IMR-90 (cell line): Measurements from ENCODE around the gene DUOX1. TPM values are rescaled to one million over a fixed set of nuclear protein-coding genes. Genes with fewer than 3 reads are reported as not detected.

Experiments used
- ATAC-seq: fragments of 200-7000 bp; cut with Tn5 transposase; 2 replicates; pipeline ENCODE4 v1.9.1; 2020; ENCODE audit warnings: low read depth, mild to moderate bottlenecking, moderate library complexity
- BruUV-seq: library from RNA; stranded (reverse); fragments of 400-500 nt; replicated peaks from 2 replicates; lab custom pipeline; 2021; lab: Mats Ljungman, UMichigan
- CTCF ChIA-PET: fragments of 300-600 bp; formaldehyde crosslinking; extraction: SDS; loops from one replicate; lab custom pipeline; 2021; ENCODE audit warnings: antibody characterized with exemption; lab: Yijun Ruan, JAX
- POLR2A ChIA-PET: fragments of 300-600 bp; sonication (Branson Sonifier 250); formaldehyde crosslinking; loops from one replicate; lab custom pipeline; 2022; ENCODE audit warnings: antibody characterized with exemption; ENCODE audit not compliant: unreplicated experiment; lab: Charles Lee
- DNase-seq: peaks from one replicate; pipeline ENCODE4 v3.0.0; 2013
- H2AFZ ChIP-seq: replicated peaks from 2 replicates; pipeline ENCODE3; 2013; ENCODE audit warnings: low read length, mild to moderate bottlenecking; ENCODE audit not compliant: poor library complexity
- H2AK5ac ChIP-seq: 2 replicates; pipeline ENCODE4 v1.6.1; 2013; ENCODE audit warnings: low read depth, low read length, inconsistent platforms
- H2AK9ac ChIP-seq: replicated peaks from 2 replicates; pipeline ENCODE3; 2013; ENCODE audit warnings: mild to moderate bottlenecking, low read depth, low read length, moderate library complexity; ENCODE audit not compliant: poor library complexity
- H2BK120ac ChIP-seq: 2 replicates; pipeline ENCODE4 v1.6.1; 2013; ENCODE audit warnings: low read depth, low read length, inconsistent platforms
- H2BK15ac ChIP-seq: 3 replicates; pipeline ENCODE4 v1.6.1; 2013; ENCODE audit warnings: low read depth, low read length, inconsistent platforms
- H2BK20ac ChIP-seq: 2 replicates; pipeline ENCODE4 v1.6.1; 2013; ENCODE audit warnings: low read depth, mild to moderate bottlenecking, inconsistent platforms, low read length, moderate library complexity
- H2BK5ac ChIP-seq: 2 replicates; pipeline ENCODE4 v1.6.1; 2013; ENCODE audit warnings: mild to moderate bottlenecking, low read depth, low read length, inconsistent platforms; ENCODE audit not compliant: poor library complexity, severe bottlenecking
- H3K14ac ChIP-seq: replicated peaks from 2 replicates; pipeline ENCODE4 v1.6.1; 2013; ENCODE audit warnings: low read depth, low read length, inconsistent platforms
- H3K18ac ChIP-seq: 2 replicates; pipeline ENCODE4 v1.6.1; 2013; ENCODE audit warnings: low read depth, low read length, control low read depth
- H3K23ac ChIP-seq: 2 replicates; pipeline ENCODE4 v1.6.1; 2013; ENCODE audit warnings: low read depth, low read length, inconsistent platforms
- H3K27ac ChIP-seq: 2 replicates; pipeline ENCODE4 v1.5.1; 2013; ENCODE audit warnings: mild to moderate bottlenecking, control low read depth, low read length; ENCODE audit not compliant: insufficient read depth
- H3K27me3 ChIP-seq: 2 replicates; pipeline ENCODE4 v1.6.1; 2013; ENCODE audit warnings: low read length; ENCODE audit not compliant: control insufficient read depth, insufficient read depth
- H3K36me3 ChIP-seq: 2 replicates; pipeline ENCODE4 v1.6.1; 2013; ENCODE audit warnings: low read length, mixed read lengths; ENCODE audit not compliant: control insufficient read depth, insufficient read depth
- H3K4ac ChIP-seq: 2 replicates; pipeline ENCODE4 v1.6.1; 2013; ENCODE audit warnings: low read depth, low read length, inconsistent platforms
- H3K4me1 ChIP-seq: 2 replicates; pipeline ENCODE4 v1.6.1; 2013; ENCODE audit warnings: low read length, mixed read lengths; ENCODE audit not compliant: control insufficient read depth, insufficient read depth
- H3K4me2 ChIP-seq: 2 replicates; pipeline ENCODE4 v1.6.1; 2013; ENCODE audit warnings: low read depth, mild to moderate bottlenecking, control low read depth, low read length, moderate library complexity
- H3K4me3 ChIP-seq: 2 replicates; pipeline ENCODE4 v1.5.1; 2013; ENCODE audit warnings: low read depth, mild to moderate bottlenecking, control low read depth, low read length, moderate library complexity; ENCODE audit not compliant: insufficient read depth
- H3K56ac ChIP-seq: 2 replicates; pipeline ENCODE4 v1.6.1; 2013; ENCODE audit warnings: low read length, inconsistent platforms; ENCODE audit not compliant: insufficient read depth; ENCODE audit errors: extremely low read depth
- H3K79me1 ChIP-seq, 2 experiments: 2 replicates each; pipeline ENCODE4 v1.6.1; 2013; ENCODE audit warnings: low read length in 2 of 2, inconsistent platforms in 1 of 2, low read depth in 1 of 2
- H3K9ac ChIP-seq: 2 replicates; pipeline ENCODE4 v1.6.1; 2013; ENCODE audit warnings: low read depth, low read length, control low read depth
- H3K9me1 ChIP-seq: 2 replicates; pipeline ENCODE4 v1.6.1; 2013; ENCODE audit warnings: low read length, inconsistent platforms; ENCODE audit not compliant: insufficient read depth
- H3K9me3 ChIP-seq: 2 replicates; pipeline ENCODE4 v1.6.1; 2013; ENCODE audit warnings: low read length; ENCODE audit not compliant: control insufficient read depth, insufficient read depth
- H4K20me1 ChIP-seq: 2 replicates; pipeline ENCODE4 v1.6.1; 2013; ENCODE audit warnings: low read length, inconsistent platforms; ENCODE audit not compliant: insufficient read depth
- H4K5ac ChIP-seq: 2 replicates; pipeline ENCODE4 v1.6.1; 2013; ENCODE audit warnings: mild to moderate bottlenecking, low read depth, low read length, control low read depth
- H4K8ac ChIP-seq, 2 experiments: 2 replicates each; pipeline ENCODE4 v1.6.1; 2013; ENCODE audit warnings: low read depth in 2 of 2, low read length in 2 of 2, control low read depth in 1 of 2, inconsistent platforms in 1 of 2
- H4K91ac ChIP-seq: 2 replicates; pipeline ENCODE4 v1.6.1; 2013; ENCODE audit warnings: low read depth, low read length, inconsistent platforms; ENCODE audit not compliant: insufficient read depth
- CEBPB ChIP-seq: IDR thresholded peaks from 2 replicates; pipeline ENCODE4 v1.6.1; 2012; ENCODE audit warnings: low read depth, low read length, improper control_type of control experiment
- CHD1 ChIP-seq: IDR thresholded peaks from 2 replicates; pipeline ENCODE4 v1.6.1; 2012; ENCODE audit warnings: low read depth, low read length, improper control_type of control experiment
- MAZ ChIP-seq: IDR thresholded peaks from 2 replicates; pipeline ENCODE4 v1.6.1; 2012; ENCODE audit warnings: low read depth, mild to moderate bottlenecking, low read length, improper control_type of control experiment, moderate library complexity, borderline replicate concordance
- RAD21 ChIP-seq: IDR thresholded peaks from 2 replicates; pipeline ENCODE4 v1.6.1; 2012; ENCODE audit warnings: low read length, improper control_type of control experiment
- RCOR1 ChIP-seq: IDR thresholded peaks from 2 replicates; pipeline ENCODE4 v1.6.1; 2012; ENCODE audit warnings: mild to moderate bottlenecking, low read length, improper control_type of control experiment; ENCODE audit not compliant: insufficient replicate concordance
- WGBS, 2 experiments: methylation state at CpG; one replicate each; pipeline versions ENCODE4 v1.1.5 to v1.1.7; 2013; ENCODE audit warnings: missing lambda C conversion rate in 2 of 2; ENCODE audit not compliant: insufficient read length in 1 of 2; ENCODE audit errors: extremely low coverage in 2 of 2; 5-methylcytosine and 5-hydroxymethylcytosine counted together
- dilution Hi-C: fragments of 300-500 bp; cut with HindIII; formaldehyde crosslinking; loops from one replicate; pipeline ENCODE4 v1.14.3; 2018; ENCODE audit warnings: low sequenced_read_pairs; ENCODE audit not compliant: unreplicated experiment
- in situ Hi-C: fragments of 300-500 bp; cut with MboI; formaldehyde crosslinking; loops from 3 replicates; pipeline ENCODE4 v1.14.3; 2019; ENCODE audit warnings: low sequenced_read_pairs, inconsistent platforms, mixed read lengths
- intact Hi-C: fragments of 100-400 bp; cut with micrococcal nuclease; formaldehyde crosslinking; loops from 2 replicates; pipeline ENCODE4 v1.10.0; 2022
- polyA plus RNA-seq, 3 experiments: library from polyadenylated mRNA; depleted of rRNA; stranded (reverse); fragments of >200 nt; gene quantifications; 2 replicates each; pipeline ENCODE4 v1.2.3, GENCODE V29; 2012; ENCODE audit warnings: low replicate concordance in 1 of 3
- total RNA-seq: library from RNA; depleted of rRNA; stranded (reverse); fragments of >200 nt; gene quantifications from 2 replicates; pipeline ENCODE4 v1.2.3, GENCODE V29; 2012

DUOX1 gene
- total and polyA plus RNA-seq, 2 of the 4 experiments (the other 2 are of a cell fraction): not detected

DNA sequence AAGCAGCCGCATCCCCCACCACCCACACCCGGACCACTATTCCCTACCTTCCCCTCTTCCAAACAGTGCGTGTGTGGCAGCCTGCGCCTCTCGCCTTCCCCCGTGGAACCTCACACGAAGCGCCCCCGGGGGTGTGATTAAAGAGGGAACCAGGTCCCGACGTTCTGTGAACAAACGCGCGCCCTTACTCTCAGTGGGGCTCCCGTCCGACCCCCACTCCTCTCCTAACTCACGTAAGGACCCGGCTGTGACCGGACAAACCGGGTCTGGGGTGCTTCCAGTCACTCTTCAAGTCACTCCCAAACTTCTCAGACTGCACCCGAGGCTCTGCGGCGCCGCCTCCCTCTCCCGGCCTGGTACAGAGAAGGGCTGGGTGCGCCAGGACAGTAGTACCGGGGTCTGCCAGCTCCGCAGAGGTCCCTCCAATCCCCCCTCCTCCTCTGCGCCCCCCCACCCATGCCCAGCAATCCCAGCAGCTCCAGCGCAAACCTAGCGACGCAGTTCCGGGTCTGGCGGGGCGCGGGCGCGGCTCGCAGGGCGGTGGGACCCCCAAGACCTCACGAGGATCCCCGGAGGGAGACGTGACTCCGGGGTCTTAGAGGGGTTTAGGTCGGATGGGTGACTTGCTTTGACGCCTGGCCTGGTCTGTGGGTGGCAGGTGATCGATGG is 689 bp upstream of the DUOX1 start:
- ATAC-seq: no peak
- 0% methylated on average over 11 of the region's 47 CpGs; no CpG with 5 or more reads in 1 of the 2 experiments for WGBS, 2 experiments
- no peak overlapping the region for H3K23ac ChIP-seq

More for the DNA sequence above, 689 bp upstream of the DUOX1 start:
- ChIA-PET CTCF (no interaction called here), POLR2A (no interaction called here)
- no peak overlapping the region for H2AK5ac ChIP-seq
- no peak overlapping the region for H3K27ac ChIP-seq
- no peak overlapping the region for H2BK120ac ChIP-seq
- no peak overlapping the region for H4K5ac ChIP-seq
- TF ChIP-seq CHD1 (no peak), RAD21 (no peak), RCOR1 (no peak), MAZ (no peak), CEBPB (no peak)
- no peak overlapping the region for H4K8ac ChIP-seq
- no peak overlapping the region for H3K4me3 ChIP-seq
- H3K9me3 ChIP-seq: no peaks in the 10 kb centered on the region
- H3K9ac ChIP-seq: no peak overlapping the region
- no peaks in the 10 kb centered on the region for H4K20me1 ChIP-seq
- H3K36me3 ChIP-seq: no peaks in the 10 kb centered on the region
- no peak overlapping the region for H4K91ac ChIP-seq
- in situ Hi-C loops: no loop called here
- peaks cover 79% of the 10 kb centered on the region for H3K27me3 ChIP-seq
- H3K18ac ChIP-seq: no peak overlapping the region
- intact Hi-C loops: no loop called here
- no peak overlapping the region for H2BK15ac ChIP-seq
- dilution Hi-C loops: no loop called here
- H2AK9ac ChIP-seq: no peak overlapping the region
- H3K9me1 ChIP-seq: no peaks in the 10 kb centered on the region
- no peaks in the 10 kb centered on the region for H3K79me1 ChIP-seq
- DNase-seq: no peak
- BruUV-seq: no TSS peak
- no peak overlapping the region for H2BK5ac ChIP-seq
- H2AFZ ChIP-seq: peak overlapping the region; percentile 54
- H3K56ac ChIP-seq: no peak overlapping the region
- H3K14ac ChIP-seq: no peak overlapping the region
- no peak overlapping the region for H3K4ac ChIP-seq
- no peaks in the 10 kb centered on the region; the same call in 1 of the 2 replicates for H3K4me1 ChIP-seq
- H2BK20ac ChIP-seq: no peak overlapping the region
- H3K4me2 ChIP-seq: no peak overlapping the region; the same call in 1 of the 2 replicates
